H1 (cell line): Measurements from ENCODE around the gene BORCS6. TPM values are rescaled to one million over a fixed set of nuclear protein-coding genes. Genes with fewer than 3 reads are reported as not detected.

Experiments used
- CHD7 ChIP-seq: fragments of 300-600 bp; sonication (generic); IDR thresholded peaks from 2 replicates; pipeline ENCODE4 v1.7.1; 2012; ENCODE audit warnings: low read length, moderate library complexity, mild to moderate bottlenecking, inconsistent platforms; ENCODE audit not compliant: insufficient replicate concordance
- E2F6 ChIP-seq: IDR thresholded peaks from 2 replicates; pipeline ENCODE4 v1.6.1; 2012; ENCODE audit warnings: inconsistent platforms
- JUND ChIP-seq: IDR thresholded peaks from 2 replicates; pipeline ENCODE4 v1.6.1; 2011; ENCODE audit warnings: mild to moderate bottlenecking, improper control_type of control experiment, low read length
- MAFK ChIP-seq: IDR thresholded peaks from 2 replicates; pipeline ENCODE4 v1.6.1; 2012; ENCODE audit warnings: low read depth, mild to moderate bottlenecking, improper control_type of control experiment, low read length
- PHF8 ChIP-seq: fragments of 200-600 bp; sonication (generic); conservative IDR thresholded peaks from 2 replicates; pipeline ENCODE4 v1.7.1; 2012; ENCODE audit warnings: low read depth, mild to moderate bottlenecking, inconsistent platforms, low read length, moderate library complexity
- RBBP5 ChIP-seq: IDR thresholded peaks from 2 replicates; pipeline ENCODE4 v1.7.1; 2012; ENCODE audit warnings: low read depth, mild to moderate bottlenecking, inconsistent platforms, low read length, moderate library complexity, borderline replicate concordance
- SRF ChIP-seq: IDR thresholded peaks from 2 replicates; pipeline ENCODE4 v1.6.1; 2011; ENCODE audit warnings: mild to moderate bottlenecking, low read depth, low read length, moderate library complexity
- SUZ12 ChIP-seq: fragments of 200-600 bp; sonication (generic); IDR thresholded peaks from 2 replicates; pipeline ENCODE4 v1.6.1; 2012; ENCODE audit warnings: mild to moderate bottlenecking, inconsistent platforms, low read length, moderate library complexity, mixed read lengths
- TAF7 ChIP-seq: optimal IDR thresholded peaks from 2 replicates; pipeline ENCODE3; 2011; ENCODE audit warnings: low read depth, mild to moderate bottlenecking, inconsistent platforms, low read length, moderate library complexity, borderline replicate concordance
- TEAD4 ChIP-seq: IDR thresholded peaks from 2 replicates; pipeline ENCODE4 v1.6.1; 2012; ENCODE audit warnings: low read depth, low read length, inconsistent platforms, mixed read lengths
- polyA plus RNA-seq, 7 experiments: library from polyadenylated mRNA; depleted of rRNA in 3 of 7; stranded (reverse) in 5 of 7; unstranded in 2 of 7; fragments of >200 nt in 5 of 7; fragments of 200-250 nt in 2 of 7; gene quantifications; 1 replicate in 5 of 7; 2 replicates in 1 of 7; 4 replicates in 1 of 7; pipeline versions ENCODE4 v1.2.1 to v1.2.3, GENCODE V29; 2011 to 2013; ENCODE audit warnings: missing spikeins in 2 of 7, mixed read lengths in 2 of 7
- total RNA-seq: library from RNA; stranded (reverse); fragmentation: NEBNext Ultra II Directional; extraction: Animal tissue kit (Norgen Biotek cat#: 25700); gene quantifications from 2 replicates; pipeline ENCODE4 v1.2.1, GENCODE V29; 2021

The BORCS6 gene
- total and polyA plus RNA-seq, 2 of the 8 experiments (the other 6 are each of a cell fraction or from before 2014, with no cell fraction given): 3.3 to 3.6 TPM

- TF ChIP-seq CHD7: no peak
- TF ChIP-seq TEAD4: peak; percentile 98
- TF ChIP-seq SRF: no peak
- TF ChIP-seq TAF7: no peak
- TF ChIP-seq JUND: peak; percentile 40; the same call in 1 of the 2 replicates
- TF ChIP-seq SUZ12: no peak
- 0 out of 2 replicates have a peak, but pooled peaks have one; percentile 36 for TF ChIP-seq PHF8
- TF ChIP-seq MAFK: no peak
- peak; percentile 74; the same call in 1 of the 2 replicates for TF ChIP-seq RBBP5
- TF ChIP-seq E2F6: peak; percentile 32; the same call in 1 of the 2 replicates
Observed at GRCh38 chr17:8153957-8154607, 35.9 kb downstream of the BORCS6 start (continued).
